GM12878 (cell line): Measurements from ENCODE around the gene CD151.

Source experiments
- ASH2L ChIP-seq: fragments of 300-600, 200-600 bp; sonication (generic); IDR thresholded peaks from 2 replicates; pipeline ENCODE4 v1.6.1; 2017; ENCODE audit warnings: low read depth, mild to moderate bottlenecking, borderline replicate concordance
- EGR1 ChIP-seq, 2 experiments: IDR thresholded peaks; 1 replicate in 1 of 2; 2 replicates in 1 of 2; pipeline ENCODE4 v1.6.1; 2011 to 2012; ENCODE audit warnings: low read depth in 2 of 2, low read length in 2 of 2, borderline replicate concordance in 1 of 2, mild to moderate bottlenecking in 1 of 2, moderate library complexity in 1 of 2
- ETV6 ChIP-seq, 2 experiments: fragments of 450-650 bp in 1 of 2; IDR thresholded peaks in 1 of 2; conservative IDR thresholded peaks in 1 of 2; 2 replicates each; pipeline ENCODE4 v1.6.1; 2014; ENCODE audit warnings: antibody characterized with exemption in 1 of 2, borderline replicate concordance in 1 of 2, low read depth in 1 of 2, mild to moderate bottlenecking in 1 of 2, moderate library complexity in 1 of 2
- POLR2AphosphoS5 ChIP-seq: IDR thresholded peaks from 2 replicates; pipeline ENCODE4 v1.6.1; 2011; ENCODE audit warnings: mild to moderate bottlenecking, low read length, inconsistent platforms
- SP1 ChIP-seq: IDR thresholded peaks from one replicate; pipeline ENCODE4 v1.6.1; 2011; ENCODE audit warnings: low read depth, low read length

GRCh38 chr11:873706-874105 is 41.0 kb downstream of the CD151 start:
- no peak for TF ChIP-seq EGR1 (IDR thresholded peaks at IDR 0.05; ENCODE audit: borderline replicate concordance in 1 of 2, low read depth in 2 of 2, low read length in 2 of 2)
- no peak for TF ChIP-seq ASH2L
- no peak for TF ChIP-seq SP1
- no peak for TF ChIP-seq POLR2AphosphoS5
- TF ChIP-seq ETV6 (conservative IDR thresholded peaks at IDR 0.05 in 1 of 2, IDR thresholded peaks at IDR 0.05 in 1 of 2; ENCODE audit: borderline replicate concordance in 1 of 2, low read depth in 1 of 2) = no peak
